Stimulated activated CD4-positive, alpha-beta T cell treated with anti-CD3 and anti-CD28 coated beads, TNF-alpha, amount 100 ng/mL, for 48 hours (primary cell): Measurements from ENCODE around the gene NUTF2.
"Not testable (repeated sequence)": the region's sequence is repeated elsewhere in the genome, so short reads cannot be mapped to it uniquely, and the experiment has no call there.

Source experiments
- DNase-seq, 3 donors: peaks; one replicate each; pipeline ENCODE4 v3.0.0-alpha.2; 2020; ENCODE audit warnings: low read depth in 3 of 3

Gene NUTF2

DNA sequence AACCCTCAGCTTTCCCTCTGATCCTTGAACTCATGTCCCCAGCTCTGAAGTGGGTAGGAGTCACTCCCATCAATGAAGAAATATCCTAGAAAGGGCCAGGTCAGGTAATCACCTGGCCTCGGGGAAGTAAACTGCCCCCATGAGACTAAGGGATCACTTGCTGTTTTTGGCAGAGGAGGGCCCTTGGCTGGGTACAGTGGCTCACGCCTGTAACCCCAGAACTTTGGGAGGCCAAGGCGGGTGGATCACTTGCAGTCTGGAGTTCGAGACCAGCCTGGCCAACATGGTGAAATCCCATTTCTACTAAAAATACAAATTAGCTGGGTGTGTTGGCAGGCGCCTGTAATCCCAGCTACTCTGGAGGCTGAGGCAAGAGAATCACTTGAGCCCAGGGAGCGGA lies 17.3 kb downstream of the NUTF2 start:
- not testable (repeated sequence) for DNase-seq

DNA sequence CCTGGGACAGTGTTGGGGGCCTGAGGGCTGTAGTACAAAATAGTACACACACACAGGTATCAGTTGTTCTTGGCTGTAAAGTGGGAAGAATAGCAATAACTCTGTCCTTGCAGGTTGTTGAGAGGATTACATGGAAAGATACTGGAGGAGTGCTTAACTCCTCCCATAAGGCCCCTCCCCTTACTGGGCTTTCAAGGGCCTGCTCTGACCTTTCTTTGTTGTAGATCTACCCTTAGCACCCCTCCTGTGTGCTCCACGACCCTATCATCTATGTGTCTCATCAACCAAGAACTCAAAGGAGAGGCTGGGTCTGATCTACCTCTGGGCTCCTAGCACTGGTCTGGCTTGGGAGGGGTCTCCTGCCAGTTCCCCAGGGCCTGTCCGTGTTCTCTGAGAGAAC lies 17.9 kb downstream of the NUTF2 start:
- DNase-seq = no peak

- DNase-seq = no peak
Measured at GRCh38 chr16:67865318-67865717, 18.6 kb downstream of the NUTF2 start.

GRCh38 chr16:67868290-67868689 lies 21.6 kb downstream of the NUTF2 start:
- DNase-seq = no peak

DNA sequence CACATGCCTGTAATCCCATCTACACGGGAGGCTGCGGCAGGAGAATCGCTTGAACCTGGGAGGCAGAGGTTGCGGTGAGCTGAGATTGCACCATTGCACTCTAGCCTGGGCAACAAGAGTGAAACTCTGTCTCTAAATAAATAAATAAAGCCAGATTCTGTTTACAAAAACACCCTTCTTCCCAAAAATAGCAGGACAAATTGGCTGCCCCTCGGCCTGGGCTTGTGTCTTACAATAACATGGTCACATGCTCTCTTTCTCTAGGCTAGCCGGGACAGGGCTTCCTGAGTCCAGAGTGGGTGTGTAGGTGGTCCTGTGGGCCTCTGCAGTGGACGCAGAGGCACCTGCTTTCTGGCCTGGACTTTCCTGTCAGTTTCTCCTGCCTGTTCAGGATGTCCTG lies 22.9 kb downstream of the NUTF2 start:
- DNase-seq = no peak

DNA sequence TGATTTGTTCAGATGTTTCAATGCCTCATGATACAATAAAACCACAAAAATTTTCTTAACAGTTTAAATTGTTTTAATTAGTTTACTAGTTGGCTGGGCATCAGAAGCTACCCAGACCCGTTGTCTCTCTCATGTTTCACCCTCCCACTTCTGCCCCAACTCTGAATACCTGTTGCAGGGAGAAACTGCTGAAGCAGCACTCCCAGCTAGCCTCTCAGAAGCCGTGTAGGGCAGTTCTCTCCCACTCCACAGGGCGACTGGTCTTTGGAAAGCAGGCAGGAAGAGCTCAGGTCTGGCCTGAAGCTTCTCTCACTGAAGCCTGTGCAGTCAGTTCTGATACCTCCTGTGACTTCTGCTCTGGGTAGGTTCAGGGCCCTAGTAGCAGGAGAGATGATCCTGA lies 24.5 kb downstream of the NUTF2 start:
- DNase-seq = no peak

DNA sequence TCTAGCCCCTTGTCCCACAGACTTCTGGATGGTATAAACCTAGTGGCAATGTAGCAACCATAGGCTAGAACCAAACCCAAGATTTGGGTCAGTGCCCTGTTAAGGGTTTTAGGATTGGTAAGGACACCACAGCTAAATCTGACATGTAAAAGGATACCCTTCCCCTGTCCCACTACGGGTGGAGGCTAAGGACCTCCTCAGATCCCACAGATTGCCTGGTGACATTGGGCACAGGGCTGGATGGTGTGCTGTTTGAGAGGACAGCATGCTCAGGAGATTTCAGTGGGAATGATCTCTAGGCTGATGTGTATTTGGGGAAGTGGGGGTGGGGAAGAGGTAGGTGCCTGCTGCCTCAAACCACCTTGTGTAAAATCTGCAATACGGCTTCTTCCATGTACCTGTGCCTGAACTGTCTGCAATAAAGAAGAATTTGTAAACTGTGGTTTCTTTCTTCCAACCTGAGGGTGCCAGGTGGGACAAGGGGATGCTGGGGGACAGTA lies 25.4 kb downstream of the NUTF2 start:
- DNase-seq = no peak

GRCh38 chr16:67872631-67873434 lies 26.1 kb downstream of the NUTF2 start, which contains the start of gene EDC4:
TSS of gene EDC4 (plus strand) at chr16:67873052. CDS start at chr16:67873262, 210 bp downstream.
- DNase-seq = peak; percentile 77 to 87 (median 78)

- DNase-seq = no peak
Measured at GRCh38 chr16:67873435-67874370, 27.0 kb downstream of the NUTF2 start.

DNA sequence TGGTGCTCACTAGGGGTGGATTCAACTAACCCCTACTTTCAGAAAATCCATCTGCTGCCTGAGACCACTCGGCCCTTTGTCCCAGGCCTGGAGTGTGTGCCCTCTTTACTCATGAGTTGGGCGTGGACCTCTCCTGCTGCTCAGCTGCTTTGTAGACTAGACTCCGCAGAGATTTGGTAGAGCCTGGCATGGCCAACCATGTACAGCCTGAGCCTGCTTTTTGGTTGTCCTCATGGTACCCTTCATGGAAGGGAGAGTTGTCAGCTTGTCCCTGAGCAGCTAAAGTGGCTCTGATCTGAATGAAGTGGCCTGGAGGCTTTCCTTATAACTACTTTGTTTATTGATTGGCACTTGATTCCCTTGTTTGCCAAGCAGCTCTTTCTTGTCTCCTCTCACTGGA lies 27.6 kb downstream of the NUTF2 start:
- DNase-seq = no peak

- DNase-seq = no peak
Measured at GRCh38 chr16:67877064-67877463, 30.3 kb downstream of the NUTF2 start.

GRCh38 chr16:67878232-67878631 lies 31.5 kb downstream of the NUTF2 start:
- no peak for DNase-seq

DNA sequence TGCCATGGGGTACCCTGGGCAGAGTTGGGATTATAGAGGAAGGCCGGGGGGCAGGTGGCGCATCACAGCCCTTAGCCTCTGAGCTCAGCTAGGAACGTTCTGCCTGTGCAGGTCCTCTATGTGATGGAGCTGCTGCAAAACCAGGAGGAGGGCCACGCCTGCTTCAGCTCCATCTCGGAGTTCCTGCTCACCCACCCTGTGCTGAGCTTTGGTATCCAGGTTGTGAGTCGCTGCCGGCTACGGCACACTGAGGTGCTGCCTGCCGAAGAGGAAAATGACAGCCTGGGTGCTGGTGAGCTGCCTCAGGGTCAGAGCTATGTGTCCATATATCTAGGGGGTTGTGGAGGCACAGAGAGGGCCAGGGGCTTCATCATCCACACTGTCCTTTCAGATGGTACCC lies 32.1 kb downstream of the NUTF2 start:
- DNase-seq = no peak

GRCh38 chr16:67879462-67879861 lies 32.7 kb downstream of the NUTF2 start:
- DNase-seq = no peak

DNA sequence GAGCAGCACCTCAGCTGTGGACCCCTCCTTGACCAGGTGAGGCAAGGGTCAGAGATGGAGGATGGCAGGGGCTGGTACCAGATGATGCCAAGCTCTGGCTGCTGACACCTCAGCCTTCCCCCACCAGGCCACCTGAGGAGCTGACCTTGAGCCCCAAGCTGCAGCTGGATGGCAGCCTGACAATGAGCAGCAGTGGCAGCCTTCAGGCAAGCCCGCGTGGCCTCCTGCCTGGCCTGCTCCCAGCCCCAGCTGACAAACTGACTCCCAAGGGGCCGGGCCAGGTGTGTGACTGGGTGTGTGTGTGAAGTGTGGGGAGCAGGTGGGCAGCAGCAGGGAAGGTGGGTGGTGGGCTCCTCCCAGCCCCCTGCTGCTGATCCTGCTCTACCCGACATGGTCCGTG lies 33.2 kb downstream of the NUTF2 start:
- DNase-seq = no peak

GRCh38 chr16:67880584-67880983 lies 33.9 kb downstream of the NUTF2 start:
- no peak for DNase-seq

- no peak for DNase-seq
Measured at GRCh38 chr16:67881621-67882161, 35.0 kb downstream of the NUTF2 start.

DNA sequence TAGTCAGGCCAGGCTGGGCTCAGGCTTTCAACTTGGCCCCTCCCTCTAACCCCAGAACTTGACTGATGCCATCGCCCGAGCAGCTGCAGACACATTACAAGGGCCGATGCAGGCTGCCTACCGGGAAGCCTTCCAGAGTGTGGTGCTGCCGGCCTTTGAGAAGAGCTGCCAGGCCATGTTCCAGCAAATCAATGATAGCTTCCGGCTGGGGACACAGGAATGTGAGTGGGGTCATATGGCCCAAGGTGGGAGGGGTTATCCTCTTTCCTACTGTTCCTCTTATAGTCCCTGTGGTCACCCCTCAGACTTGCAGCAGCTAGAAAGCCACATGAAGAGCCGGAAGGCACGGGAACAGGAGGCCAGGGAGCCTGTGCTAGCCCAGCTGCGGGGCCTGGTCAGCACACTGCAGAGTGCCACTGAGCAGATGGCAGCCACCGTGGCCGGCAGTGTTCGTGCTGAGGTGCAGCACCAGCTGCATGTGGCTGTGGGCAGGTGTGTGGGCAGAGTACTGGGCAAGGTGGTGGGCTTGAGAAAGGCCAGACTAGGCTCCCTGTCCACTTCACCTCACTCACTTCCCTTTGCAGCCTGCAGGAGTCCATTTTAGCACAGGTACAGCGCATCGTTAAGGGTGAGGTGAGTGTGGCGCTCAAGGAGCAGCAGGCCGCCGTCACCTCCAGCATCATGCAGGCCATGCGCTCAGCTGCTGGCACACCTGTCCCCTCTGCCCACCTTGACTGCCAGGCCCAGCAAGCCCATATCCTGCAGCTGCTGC lies 35.8 kb downstream of the NUTF2 start:
- DNase-seq = no peak

DNA sequence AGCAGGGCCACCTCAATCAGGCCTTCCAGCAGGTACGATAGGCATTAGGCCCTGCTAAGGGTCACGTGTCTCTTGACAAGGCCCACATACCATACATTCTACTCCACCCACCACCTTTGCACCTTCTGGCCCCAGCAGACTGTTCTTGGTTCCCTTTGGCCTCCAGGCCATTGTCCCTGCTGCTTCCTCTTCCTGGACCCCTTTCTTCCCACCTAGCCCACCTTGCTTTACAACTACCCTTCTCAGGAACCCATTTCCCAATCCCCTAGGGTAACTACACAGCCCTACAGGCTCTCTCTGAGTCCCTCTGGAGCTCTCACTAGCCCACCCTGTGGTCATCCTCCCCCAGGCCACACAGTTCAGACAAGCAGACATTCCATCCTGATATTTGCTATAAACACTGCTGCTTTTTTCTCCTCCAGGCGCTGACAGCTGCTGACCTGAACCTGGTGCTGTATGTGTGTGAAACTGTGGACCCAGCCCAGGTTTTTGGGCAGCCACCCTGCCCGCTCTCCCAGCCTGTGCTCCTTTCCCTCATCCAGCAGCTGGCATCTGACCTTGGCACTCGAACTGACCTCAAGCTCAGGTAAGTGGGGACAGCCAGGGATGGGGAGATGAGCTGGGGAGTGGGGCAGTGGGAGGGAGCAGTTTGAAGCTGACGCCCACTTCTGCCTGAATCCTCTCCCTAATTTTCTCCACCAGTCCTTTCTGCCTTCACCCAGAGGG lies 36.6 kb downstream of the NUTF2 start:
- no peak for DNase-seq

DNA sequence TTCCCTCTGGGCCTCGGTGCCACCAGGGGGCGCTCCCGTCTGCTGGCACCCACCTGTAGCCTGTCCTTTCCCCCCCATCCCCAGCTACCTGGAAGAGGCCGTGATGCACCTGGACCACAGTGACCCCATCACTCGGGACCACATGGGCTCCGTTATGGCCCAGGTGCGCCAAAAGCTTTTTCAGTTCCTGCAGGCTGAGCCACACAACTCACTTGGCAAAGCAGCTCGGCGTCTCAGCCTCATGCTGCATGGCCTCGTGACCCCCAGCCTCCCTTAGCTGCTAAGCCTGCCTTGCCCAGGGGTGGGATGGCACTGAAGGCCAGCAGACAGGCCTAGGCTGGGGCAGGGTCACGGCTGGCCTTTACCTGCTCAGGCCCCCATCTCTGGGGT lies 37.1 kb downstream of the NUTF2 start:
- peak; percentile 41 to 72 (median 56) for DNase-seq

DNA sequence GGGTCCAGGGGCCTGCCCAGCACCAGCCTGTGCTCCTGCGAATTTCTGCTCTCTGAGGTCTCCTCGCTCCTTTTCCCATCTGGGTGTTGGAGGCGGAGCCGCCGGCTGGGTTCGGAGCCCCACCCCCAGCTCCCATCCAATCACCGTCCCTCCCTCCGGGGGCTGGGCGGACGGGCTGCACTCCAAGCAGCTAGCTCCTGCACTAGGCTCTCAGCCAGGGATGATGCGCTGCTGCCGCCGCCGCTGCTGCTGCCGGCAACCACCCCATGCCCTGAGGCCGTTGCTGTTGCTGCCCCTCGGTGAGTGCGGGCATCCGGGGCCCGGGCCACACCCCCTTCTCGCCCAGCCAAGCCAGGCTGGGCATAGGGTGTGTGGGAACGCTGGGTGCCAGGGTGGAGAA lies 38.0 kb downstream of the NUTF2 start, which contains the start of gene NRN1L:
Gene NRN1L, plus strand, starts transcription at position 202 of the 400 bp plus-strand sequence. Its CDS starts 19 bp downstream, at position 221.
- no peak for DNase-seq
